ENCODE results near the gene XIRP1.

XIRP1 gene

DNA sequence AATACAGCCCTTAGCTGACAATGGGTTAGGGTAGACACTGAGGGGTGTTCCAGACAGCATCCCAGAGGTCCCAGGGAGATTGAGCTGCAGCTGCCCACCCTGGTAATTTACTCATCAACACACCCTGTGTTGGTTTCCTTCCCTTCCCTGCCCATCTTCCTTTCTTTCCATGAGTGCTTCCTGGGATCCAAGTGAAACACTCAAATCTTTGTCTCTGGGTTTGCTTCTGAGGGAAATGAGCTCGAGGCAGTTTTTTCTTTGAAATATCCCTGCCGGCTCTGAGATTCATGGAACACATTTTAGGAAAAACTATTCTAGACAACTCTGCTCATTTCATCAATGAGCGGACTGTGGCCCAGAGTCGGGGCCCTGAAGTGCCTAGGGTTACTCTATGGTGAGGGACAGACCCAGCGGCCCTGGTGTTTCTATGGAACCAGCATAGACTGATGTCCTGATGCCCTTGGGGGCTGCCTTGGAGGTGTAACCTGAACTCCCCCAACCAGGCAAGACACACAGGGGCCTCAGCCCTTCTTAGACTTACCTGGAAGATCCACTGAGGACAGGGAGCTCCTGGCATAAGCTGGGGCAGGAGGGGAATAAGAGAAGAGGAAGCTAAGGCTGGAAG is 24.1 kb downstream of the XIRP1 start:
- no peak for DNase-seq (ENCODE audit: extremely low read depth, low read depth)
- TF ChIP-seq, protein P1, sequence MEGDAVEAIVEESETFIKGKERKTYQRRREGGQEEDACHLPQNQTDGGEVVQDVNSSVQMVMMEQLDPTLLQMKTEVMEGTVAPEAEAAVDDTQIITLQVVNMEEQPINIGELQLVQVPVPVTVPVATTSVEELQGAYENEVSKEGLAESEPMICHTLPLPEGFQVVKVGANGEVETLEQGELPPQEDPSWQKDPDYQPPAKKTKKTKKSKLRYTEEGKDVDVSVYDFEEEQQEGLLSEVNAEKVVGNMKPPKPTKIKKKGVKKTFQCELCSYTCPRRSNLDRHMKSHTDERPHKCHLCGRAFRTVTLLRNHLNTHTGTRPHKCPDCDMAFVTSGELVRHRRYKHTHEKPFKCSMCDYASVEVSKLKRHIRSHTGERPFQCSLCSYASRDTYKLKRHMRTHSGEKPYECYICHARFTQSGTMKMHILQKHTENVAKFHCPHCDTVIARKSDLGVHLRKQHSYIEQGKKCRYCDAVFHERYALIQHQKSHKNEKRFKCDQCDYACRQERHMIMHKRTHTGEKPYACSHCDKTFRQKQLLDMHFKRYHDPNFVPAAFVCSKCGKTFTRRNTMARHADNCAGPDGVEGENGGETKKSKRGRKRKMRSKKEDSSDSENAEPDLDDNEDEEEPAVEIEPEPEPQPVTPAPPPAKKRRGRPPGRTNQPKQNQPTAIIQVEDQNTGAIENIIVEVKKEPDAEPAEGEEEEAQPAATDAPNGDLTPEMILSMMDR (IDR thresholded peaks at IDR 0.05; ENCODE audit: low read depth, low read length), result no peak

GRCh38 chr3:39166932-39167532 is 25.4 kb downstream of the XIRP1 start:
- TF ChIP-seq, protein P1 (IDR thresholded peaks at IDR 0.05; ENCODE audit: low read depth, low read length), result no peak
- DNase-seq (ENCODE audit: extremely low read depth, low read depth), result peak; percentile 94

DNA sequence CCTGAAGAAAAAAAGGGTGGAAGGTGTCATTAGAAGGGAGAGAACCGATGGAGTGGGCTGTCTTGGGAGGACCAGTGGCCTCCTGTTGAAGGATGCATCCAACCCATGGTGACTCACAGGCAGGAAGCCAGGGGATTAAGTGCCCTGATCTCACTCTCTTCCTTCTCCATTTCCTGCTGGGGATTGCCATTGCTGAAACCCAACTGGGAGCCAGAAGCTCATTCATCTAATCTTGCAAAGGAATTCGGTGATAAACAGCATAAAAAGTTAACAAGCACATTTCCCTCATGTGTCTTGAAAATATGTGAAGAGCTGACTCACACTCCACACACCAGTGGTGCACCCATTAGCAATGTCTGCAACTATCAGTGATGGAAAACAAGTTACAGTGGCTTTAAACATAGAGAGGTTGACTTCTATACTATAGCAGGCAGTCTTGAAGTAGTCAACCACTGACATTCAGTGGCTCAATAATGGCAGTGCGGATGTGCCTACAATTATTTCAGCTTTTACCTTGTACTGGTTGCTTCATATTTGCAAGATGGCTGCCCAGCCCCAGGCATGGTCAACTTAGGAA is 26.2 kb downstream of the XIRP1 start:
- no peak for DNase-seq (ENCODE audit: extremely low read depth, low read depth)

GRCh38 chr3:39165518-39165917 is 26.9 kb downstream of the XIRP1 start:
- TF ChIP-seq, protein P1 (IDR thresholded peaks at IDR 0.05; ENCODE audit: low read depth, low read length), result no peak
- DNase-seq (ENCODE audit: extremely low read depth, low read depth), result no peak

More for the DNA sequence above, 26.2 kb downstream of the XIRP1 start:
- TF ChIP-seq, protein P1 (IDR thresholded peaks at IDR 0.05; ENCODE audit: low read depth, low read length), result no peak

- no peak for DNase-seq (ENCODE audit: extremely low read depth, low read depth)
- TF ChIP-seq, protein P1 (IDR thresholded peaks at IDR 0.05; ENCODE audit: low read depth, low read length), result no peak
Measured at GRCh38 chr3:39164414-39164813, 28.0 kb downstream of the XIRP1 start.

- DNase-seq (ENCODE audit: extremely low read depth, low read depth), result no peak
- TF ChIP-seq, protein P1 (IDR thresholded peaks at IDR 0.05; ENCODE audit: low read depth, low read length), result no peak
Measured at GRCh38 chr3:39158148-39158715, 34.2 kb downstream of the XIRP1 start.

DNA sequence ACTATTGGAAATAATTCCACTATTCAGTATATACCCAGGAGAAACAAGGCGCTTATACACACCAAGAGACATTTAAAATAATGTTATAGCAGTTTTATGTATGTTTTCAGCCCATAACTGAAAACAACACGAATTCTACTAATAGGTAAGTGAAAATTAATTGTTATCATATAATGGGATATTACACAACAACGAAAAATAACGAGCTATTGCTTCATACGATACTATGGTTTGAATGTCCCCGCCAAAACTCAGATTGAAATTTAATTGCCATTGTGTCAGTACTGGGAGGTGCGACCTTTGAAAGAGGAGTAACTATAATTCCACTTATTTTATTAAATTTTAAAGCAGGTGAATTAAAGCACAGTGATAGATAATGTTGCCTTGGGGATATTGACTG is 35.0 kb downstream of the XIRP1 start:
- no peak for DNase-seq (ENCODE audit: extremely low read depth, low read depth)
- TF ChIP-seq, protein P1 (IDR thresholded peaks at IDR 0.05; ENCODE audit: low read depth, low read length), result no peak

Data from AG09319 (cell line).